ENCODE measurements around the gene ELMO1.

Gene ELMO1

GRCh38 chr7:36960105-36960504 is 488.6 kb downstream of the ELMO1 start:
- DNase-seq: no peak

- DNase-seq: no peak
Observed at GRCh38 chr7:36958111-36958733, 490.4 kb downstream of the ELMO1 start.

GRCh38 chr7:36957620-36958019 is 491.0 kb downstream of the ELMO1 start:
- no peak for DNase-seq

DNA sequence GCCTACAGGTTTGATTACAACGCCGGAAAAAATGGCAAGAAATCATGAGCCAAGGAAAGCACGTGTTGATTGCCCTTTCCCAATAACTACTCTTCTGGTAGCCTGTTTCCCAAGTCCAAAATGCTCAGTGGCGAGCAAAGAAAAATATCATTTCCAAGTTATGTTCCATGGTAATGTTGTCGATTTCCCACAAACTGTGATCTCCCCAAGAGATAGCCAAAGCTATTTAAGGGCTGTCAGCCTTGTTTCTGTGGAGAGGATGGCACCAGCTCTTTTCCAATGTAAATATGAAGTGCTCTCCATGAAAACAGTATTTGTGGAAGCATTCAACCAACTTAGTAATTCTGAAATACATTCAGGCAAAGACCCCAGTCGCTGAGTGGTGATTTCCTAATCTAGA is 491.9 kb downstream of the ELMO1 start:
- DNase-seq: no peak

GRCh38 chr7:36955456-36956129 is 493.1 kb downstream of the ELMO1 start:
- DNase-seq: no peak

DNA sequence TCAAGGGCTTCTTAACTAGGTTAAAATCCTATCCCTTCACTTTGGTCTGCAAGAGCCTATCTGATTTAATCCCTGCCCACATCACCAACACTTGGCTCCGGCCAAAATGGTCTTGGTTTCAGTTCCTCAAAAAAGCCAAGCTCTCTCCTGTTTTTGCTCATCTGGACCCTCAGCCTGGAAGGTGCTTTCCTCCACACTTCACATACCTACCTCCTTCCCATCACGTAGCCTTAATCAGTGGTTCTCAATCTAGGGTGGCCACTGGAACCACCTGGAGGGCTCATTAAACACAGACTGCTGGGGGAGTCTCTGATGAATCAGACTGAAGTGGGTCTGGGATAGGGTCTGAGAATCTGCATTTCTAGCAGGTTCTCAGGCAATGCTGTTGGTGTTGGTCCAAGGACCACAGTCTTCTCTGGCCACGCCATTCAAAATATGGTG is 497.4 kb downstream of the ELMO1 start:
- DNase-seq: no peak

GRCh38 chr7:36949711-36950600 is 498.7 kb downstream of the ELMO1 start:
- DNase-seq: no peak

- no peak for DNase-seq
Observed at GRCh38 chr7:36946401-36946739, 502.3 kb downstream of the ELMO1 start.

- DNase-seq: no peak
Observed at GRCh38 chr7:36945612-36946400, 502.9 kb downstream of the ELMO1 start.

DNA sequence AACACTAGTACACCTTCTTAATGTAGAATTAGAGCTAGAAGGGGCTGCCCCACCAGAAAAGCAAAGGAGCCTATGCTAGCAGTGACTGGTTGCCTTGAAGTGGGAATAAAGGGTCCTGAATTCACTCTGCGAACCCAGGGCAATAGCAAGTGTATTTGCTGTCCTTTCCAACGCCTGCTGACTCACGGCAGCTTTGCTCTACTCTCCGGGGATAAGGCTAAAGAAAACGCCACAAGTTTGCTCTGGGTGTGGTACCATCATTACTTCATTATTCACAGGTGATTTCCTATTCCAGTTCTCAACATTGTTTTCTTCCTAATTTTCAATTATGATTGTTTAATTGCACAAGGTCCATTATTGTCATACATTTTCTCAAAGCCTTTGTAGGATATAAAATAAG is 503.8 kb downstream of the ELMO1 start:
- DNase-seq: no peak

GRCh38 chr7:36943591-36944435 is 504.9 kb downstream of the ELMO1 start:
- no peak for DNase-seq

DNA sequence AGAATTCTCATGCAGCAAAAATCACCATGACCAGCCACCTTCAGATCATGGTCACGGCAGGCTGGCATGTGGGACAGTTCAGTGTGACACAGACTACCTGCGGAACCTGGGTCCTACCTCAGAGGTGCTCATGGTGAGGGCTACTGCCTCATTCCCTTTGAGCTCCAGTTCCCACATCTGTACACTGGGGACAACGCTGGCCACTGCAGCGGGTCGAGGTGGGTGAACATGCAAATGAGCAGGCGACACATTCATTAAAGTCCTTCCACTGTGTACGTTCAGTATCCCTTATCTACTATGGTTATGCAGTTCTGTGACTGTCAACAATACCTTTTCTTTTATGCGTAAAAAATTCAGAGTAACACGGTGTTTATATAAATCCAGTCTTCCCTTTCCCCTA is 505.7 kb downstream of the ELMO1 start:
- no peak for DNase-seq

- no peak for DNase-seq
Observed at GRCh38 chr7:36942541-36942940, 506.1 kb downstream of the ELMO1 start.

- DNase-seq: no peak
Observed at GRCh38 chr7:36942025-36942424, 506.6 kb downstream of the ELMO1 start.

- DNase-seq: no peak
Observed at GRCh38 chr7:36941359-36941758, 507.3 kb downstream of the ELMO1 start.

- no peak for DNase-seq
Observed at GRCh38 chr7:36939816-36940215, 508.8 kb downstream of the ELMO1 start.

DNA sequence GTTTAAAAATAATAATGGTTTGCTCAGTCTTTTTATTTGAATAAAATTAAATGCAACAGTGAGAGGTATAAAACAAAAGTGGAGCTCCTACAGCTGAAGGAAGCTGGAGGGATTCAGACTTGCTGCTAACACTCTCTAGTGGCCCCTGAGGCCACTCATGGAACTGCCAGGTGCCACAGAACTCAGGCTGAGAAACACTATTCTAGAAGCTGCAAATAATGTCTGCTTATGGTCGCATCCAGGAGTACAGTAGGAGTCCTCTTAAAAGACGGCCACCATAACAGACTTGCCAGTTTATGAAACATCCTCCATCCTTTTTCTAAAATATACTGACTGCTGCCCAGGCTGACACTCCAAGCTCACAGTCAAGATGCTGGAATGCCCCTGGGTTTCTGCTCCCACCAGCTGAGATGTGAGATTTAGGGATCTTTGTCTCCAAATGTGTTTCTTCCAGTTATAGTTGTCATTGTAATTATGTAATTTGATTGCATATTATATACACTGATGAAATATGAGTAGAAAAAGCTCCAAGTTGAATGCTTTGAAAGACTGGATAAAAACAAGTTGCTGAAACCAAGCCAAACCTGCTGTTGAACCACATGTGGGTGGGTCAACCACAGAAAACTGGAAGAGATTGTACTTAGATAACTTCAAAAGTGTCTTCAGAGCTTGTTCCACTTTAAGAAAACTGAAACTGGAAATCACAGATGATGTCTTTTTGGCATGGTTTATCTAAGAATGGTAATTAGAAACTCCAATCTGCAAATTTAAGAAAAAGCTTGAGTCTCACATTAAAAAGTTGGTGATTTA is 510.7 kb downstream of the ELMO1 start:
- no peak for DNase-seq

DNA sequence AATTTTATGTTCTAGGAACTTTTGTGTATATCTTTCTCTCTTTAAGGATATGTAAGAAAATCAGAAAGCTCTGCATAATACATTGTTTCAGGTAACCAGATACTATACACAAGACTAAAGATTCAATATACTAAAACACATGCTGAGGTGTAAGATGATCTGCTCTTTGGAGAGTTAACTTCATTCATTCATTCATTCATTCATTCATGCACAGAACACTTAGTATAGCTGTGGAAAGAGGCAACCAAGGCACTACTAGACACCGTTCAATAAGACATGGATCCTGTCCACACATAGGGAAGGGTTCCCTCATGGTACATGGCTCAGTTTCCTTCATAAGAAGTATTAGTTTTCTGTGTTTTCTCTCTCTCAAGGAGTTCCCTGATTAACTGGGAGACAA is 516.8 kb downstream of the ELMO1 start:
- no peak for DNase-seq

DNA sequence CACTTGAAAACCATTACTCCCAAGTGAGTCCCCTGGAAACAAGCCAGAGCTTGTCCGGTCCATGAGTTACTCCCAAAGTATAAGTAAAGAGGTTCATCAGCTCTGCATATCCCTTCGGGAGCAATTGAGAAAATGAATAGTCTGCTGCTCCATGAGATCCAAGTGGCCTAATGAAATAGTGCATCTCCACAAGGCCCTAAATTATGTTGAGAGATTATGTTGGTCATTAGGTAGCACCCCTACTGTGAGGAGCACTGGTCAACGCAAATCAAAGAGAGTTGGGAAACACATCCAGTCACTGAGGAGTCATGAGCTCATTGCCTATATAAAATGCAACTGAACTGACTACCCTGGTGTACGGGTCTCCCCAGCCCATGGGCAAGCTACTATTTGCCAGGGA is 518.9 kb downstream of the ELMO1 start:
- no peak for DNase-seq

- DNase-seq: no peak
Observed at GRCh38 chr7:36928718-36929117, 519.9 kb downstream of the ELMO1 start.

DNA sequence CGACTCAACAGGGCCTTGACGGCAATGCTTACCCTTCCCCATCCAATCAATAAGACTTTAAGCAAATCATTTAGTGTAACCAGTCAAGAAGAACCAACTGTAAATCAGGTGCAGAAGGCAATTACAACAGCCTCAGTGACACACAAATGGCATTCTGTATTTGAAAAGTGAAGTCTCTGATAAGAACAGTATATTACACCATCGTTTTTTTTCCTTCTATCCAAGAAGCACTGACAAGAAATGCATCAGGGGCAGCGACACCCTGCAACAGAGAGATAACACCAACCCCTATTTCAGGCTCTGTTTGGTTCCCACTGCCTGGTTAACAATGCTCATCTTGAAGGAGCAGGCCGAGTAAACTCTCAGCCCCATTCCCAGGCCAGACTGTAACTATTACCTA is 520.4 kb downstream of the ELMO1 start:
- no peak for DNase-seq
